ENCODE measurements around the gene SLC12A3. TPM values are rescaled to one million over a fixed set of nuclear protein-coding genes. Genes with fewer than 3 reads are reported as not detected.

SLC12A3 gene
- total RNA-seq, 4 donors from 2014 or later: not detected

DNA sequence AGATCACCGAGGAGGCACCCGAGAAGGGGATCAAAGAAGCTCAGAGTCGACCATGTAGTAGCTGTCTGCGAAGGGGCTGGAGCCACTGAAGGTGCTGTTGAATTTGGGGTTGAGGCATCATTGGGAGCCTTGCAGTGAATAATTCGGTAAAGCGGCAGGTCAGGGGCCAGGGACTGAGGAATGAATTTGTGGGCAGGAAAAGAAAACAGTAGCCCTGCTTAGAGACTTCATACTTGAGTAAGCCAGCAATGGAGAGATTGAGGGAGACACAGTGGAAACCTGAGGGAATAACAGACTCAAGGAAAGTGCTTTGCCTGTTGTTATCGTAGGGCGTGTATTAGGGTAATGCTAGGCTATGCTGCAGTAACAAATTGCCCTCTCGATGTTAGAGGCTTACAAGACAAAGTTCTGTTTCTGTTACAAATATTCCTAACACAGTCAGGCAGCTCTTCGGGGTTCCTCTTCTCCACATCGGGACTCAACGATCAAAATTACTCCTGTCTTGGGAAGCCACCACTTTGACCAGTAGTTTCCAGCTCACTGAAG, 53.5 kb downstream of the SLC12A3 start:
- 78 to 80% methylated on average over 12 of the region's 12 CpGs for WGBS, 2 donors
- H3K27ac ChIP-seq: peak overlapping the region in 2 of 4 donors; percentile 12 to 15

DNA sequence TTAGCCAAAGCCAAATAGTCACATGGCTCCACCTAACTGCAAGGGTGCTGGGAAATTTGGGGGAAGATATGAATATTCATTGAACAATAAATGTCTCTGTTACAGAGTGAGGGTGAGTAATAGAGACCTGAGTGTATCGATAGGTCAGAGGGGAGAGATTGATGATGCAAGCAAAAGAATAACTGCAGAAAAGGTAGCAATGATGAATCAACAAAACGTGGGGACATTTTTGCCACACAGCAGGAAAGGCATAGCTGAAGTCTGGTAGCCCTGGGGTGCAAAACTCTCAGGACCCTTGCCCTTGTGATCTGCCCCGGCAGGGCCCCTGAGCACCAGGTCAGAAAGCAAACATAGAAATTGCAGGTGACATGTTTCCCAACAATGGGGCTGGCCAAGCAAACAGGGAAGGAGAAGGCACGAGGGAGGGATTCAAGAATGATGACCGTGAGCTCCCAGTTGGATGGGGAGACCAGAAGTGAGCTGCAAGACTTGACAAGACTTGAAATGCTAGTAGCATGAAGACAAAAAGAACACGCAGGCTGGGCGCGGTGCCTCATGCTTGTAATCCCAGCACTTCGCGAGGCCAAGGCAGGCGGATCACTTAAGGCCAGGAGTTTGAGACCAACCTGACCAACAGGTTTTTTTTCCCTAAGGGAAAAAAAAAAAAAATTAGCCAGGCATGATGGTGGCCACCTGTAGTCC, 54.2 kb downstream of the SLC12A3 start:
- no peak overlapping the region for H3K4me3 ChIP-seq
- H3K36me3 ChIP-seq: no peaks in the 10 kb centered on the region
- 85 to 90% methylated on average over 11 of the region's 11 CpGs for WGBS, 2 donors
- DNase-seq (ENCODE audit: low spot score in 2 of 2): no peak
- no peak overlapping the region for H3K27ac ChIP-seq
- no peaks in the 10 kb centered on the region for H3K9me3 ChIP-seq
- H3K4me1 ChIP-seq: peaks cover 0 to 35% (median 23%) of the 10 kb centered on the region in 4 donors
- H3K27me3 ChIP-seq: no peaks in the 10 kb centered on the region
- no peak for TF ChIP-seq POLR2A (IDR thresholded peaks at IDR 0.05)
- no peak for TF ChIP-seq EP300 (IDR thresholded peaks at IDR 0.05)
- TF ChIP-seq, protein P1, sequence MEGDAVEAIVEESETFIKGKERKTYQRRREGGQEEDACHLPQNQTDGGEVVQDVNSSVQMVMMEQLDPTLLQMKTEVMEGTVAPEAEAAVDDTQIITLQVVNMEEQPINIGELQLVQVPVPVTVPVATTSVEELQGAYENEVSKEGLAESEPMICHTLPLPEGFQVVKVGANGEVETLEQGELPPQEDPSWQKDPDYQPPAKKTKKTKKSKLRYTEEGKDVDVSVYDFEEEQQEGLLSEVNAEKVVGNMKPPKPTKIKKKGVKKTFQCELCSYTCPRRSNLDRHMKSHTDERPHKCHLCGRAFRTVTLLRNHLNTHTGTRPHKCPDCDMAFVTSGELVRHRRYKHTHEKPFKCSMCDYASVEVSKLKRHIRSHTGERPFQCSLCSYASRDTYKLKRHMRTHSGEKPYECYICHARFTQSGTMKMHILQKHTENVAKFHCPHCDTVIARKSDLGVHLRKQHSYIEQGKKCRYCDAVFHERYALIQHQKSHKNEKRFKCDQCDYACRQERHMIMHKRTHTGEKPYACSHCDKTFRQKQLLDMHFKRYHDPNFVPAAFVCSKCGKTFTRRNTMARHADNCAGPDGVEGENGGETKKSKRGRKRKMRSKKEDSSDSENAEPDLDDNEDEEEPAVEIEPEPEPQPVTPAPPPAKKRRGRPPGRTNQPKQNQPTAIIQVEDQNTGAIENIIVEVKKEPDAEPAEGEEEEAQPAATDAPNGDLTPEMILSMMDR (IDR thresholded peaks at IDR 0.05): no peak

More for the DNA sequence above, 53.5 kb downstream of the SLC12A3 start:
- peaks cover 0 to 42% (median 29%) of the 10 kb centered on the region in 4 donors for H3K4me1 ChIP-seq
- no peak for DNase-seq (ENCODE audit: low spot score in 2 of 2)
- H3K4me3 ChIP-seq: no peak overlapping the region
- no peaks in the 10 kb centered on the region for H3K9me3 ChIP-seq
- TF ChIP-seq, protein P1 (IDR thresholded peaks at IDR 0.05): no peak
- no peak for TF ChIP-seq POLR2A (IDR thresholded peaks at IDR 0.05)
- TF ChIP-seq EP300 (IDR thresholded peaks at IDR 0.05): no peak
- H3K36me3 ChIP-seq: no peaks in the 10 kb centered on the region
- H3K27me3 ChIP-seq: no peaks in the 10 kb centered on the region

DNA sequence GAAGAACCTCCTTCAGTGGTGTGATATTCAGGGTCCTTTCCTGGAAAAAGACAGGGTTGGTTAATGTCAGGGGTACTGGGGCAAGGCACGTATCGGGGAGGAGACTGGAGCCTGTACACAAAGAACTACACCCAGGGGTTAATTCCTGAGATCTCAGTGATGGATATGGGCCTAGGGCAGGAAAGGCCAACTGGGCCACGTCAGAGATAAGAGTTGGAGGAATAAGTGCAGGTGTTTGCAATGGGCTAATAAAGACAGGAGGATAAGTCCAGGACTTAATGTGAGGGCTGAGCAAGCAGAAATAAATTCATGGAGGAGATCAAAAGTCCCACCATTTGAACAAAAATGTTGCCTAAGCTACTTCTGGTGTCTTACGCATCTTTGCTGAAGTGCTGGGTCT, 56.6 kb downstream of the SLC12A3 start:
- no peaks in the 10 kb centered on the region for H3K27me3 ChIP-seq
- peaks cover 0 to 12% (median 6%) of the 10 kb centered on the region in 4 donors for H3K4me1 ChIP-seq
- H3K9me3 ChIP-seq: no peaks in the 10 kb centered on the region
- DNase-seq (ENCODE audit: low spot score in 2 of 2): no peak
- no peak overlapping the region for H3K27ac ChIP-seq
- no peak overlapping the region for H3K4me3 ChIP-seq
- 79 to 86% methylated on average over 4 of the region's 4 CpGs for WGBS, 2 donors
- no peaks in the 10 kb centered on the region for H3K36me3 ChIP-seq
- TF ChIP-seq, protein P1 (IDR thresholded peaks at IDR 0.05): no peak
- TF ChIP-seq EP300 (IDR thresholded peaks at IDR 0.05) (no peak), POLR2A (IDR thresholded peaks at IDR 0.05) (no peak)

DNA sequence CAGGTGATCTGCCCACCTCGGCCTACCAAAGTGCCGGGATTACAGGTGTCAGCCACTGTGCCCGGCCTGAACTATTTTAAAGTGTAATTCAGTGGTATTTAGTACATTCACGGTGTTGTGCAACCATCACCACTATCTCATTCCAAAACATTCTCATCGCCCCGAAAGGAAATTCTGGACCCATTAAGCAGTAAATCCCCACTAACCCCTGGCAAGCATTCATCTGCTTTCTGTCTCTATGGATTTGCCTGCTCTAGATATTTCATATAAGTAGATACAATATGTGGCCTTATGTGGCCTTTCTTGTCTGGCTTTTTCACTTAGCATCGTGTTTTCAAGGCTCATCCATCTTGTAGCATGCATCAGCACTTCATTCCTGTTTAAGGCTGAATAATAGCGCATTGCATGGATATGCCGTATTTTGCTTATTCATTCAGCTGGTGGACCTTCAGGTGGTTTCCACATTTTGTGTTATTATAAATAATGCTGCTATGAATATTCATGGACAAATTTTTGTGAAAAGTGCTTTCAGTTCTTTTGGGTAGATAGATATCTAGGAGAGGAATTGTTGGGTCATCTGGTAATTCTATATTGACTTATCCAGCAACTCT, 58.6 kb downstream of the SLC12A3 start:
- Histone ChIP-seq H3K4me1 (no peaks in the 10 kb centered on the region), H3K27ac (no peak overlapping the region), H3K27me3 (no peaks in the 10 kb centered on the region), H3K9me3 (no peaks in the 10 kb centered on the region), H3K36me3 (no peaks in the 10 kb centered on the region), H3K4me3 (no peak overlapping the region)
- 81 to 94% methylated on average over 9 of the region's 9 CpGs for WGBS, 2 donors
- TF ChIP-seq POLR2A (IDR thresholded peaks at IDR 0.05) (no peak), EP300 (IDR thresholded peaks at IDR 0.05) (no peak)
- TF ChIP-seq, protein P1 (IDR thresholded peaks at IDR 0.05): no peak
- DNase-seq (ENCODE audit: low spot score in 2 of 2): no peak

DNA sequence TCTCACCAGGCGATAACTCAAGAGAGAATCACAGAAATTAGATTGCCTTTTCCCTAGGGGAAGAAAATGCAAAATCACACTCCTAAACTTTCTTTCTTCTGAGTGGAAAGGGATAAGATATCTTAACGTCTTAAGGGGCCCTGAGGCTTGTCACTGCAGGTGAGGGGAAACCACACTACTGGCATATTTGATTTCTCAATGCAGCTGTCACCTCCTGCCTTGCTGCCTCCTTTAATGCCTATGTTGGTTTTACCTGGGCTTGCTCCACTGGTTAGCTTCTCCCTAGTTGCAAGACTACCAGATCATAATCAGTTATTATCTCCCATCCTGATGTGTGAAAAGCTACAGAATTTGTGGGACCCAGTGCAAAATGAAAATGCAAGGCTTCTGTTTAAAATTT, 62.5 kb downstream of the SLC12A3 start:
- TF ChIP-seq EP300 (IDR thresholded peaks at IDR 0.05) (no peak), POLR2A (IDR thresholded peaks at IDR 0.05) (no peak)
- TF ChIP-seq, protein P1 (IDR thresholded peaks at IDR 0.05): no peak
- H3K36me3 ChIP-seq: no peaks in the 10 kb centered on the region

More for the DNA sequence above, 62.5 kb downstream of the SLC12A3 start:
- H3K27ac ChIP-seq: no peak overlapping the region
- H3K4me1 ChIP-seq: peaks cover 0 to 11% (median 5%) of the 10 kb centered on the region in 4 donors
- 83 to 86% methylated on average over 2 of the region's 2 CpGs for WGBS, 2 donors
- no peaks in the 10 kb centered on the region for H3K27me3 ChIP-seq
- H3K9me3 ChIP-seq: no peaks in the 10 kb centered on the region
- no peak overlapping the region for H3K4me3 ChIP-seq
- no peak for DNase-seq (ENCODE audit: low spot score in 2 of 2)
